ENCODE results near the gene RTN4IP1.

GRCh38 chr6:106527117-106527516, 102.2 kb downstream of the RTN4IP1 start:
- no peak for TF ChIP-seq POLR2AphosphoS5 (IDR thresholded peaks at IDR 0.05; ENCODE audit: low read depth, low read length)
- no peak for TF ChIP-seq TAF1 (IDR thresholded peaks at IDR 0.05; ENCODE audit: low read depth, low read length)
- TF ChIP-seq POLR2A (IDR thresholded peaks at IDR 0.05; ENCODE audit: low read depth, low read length) = no peak
- no peak for TF ChIP-seq SPI1 (IDR thresholded peaks at IDR 0.05; ENCODE audit: low read depth, low read length)
- TF ChIP-seq PAX5 (IDR thresholded peaks at IDR 0.05; ENCODE audit: insufficient read depth, low read length, severe bottlenecking) = no peak
- TF ChIP-seq POU2F2 (IDR thresholded peaks at IDR 0.05; ENCODE audit: low read depth, low read length) = no peak

All from GM12891 (cell line).